ENCODE results near the gene GALNT2.

GALNT2 gene

GRCh38 chr1:230248016-230248888, 181.2 kb downstream of the GALNT2 start:
- DNase-seq = no peak

- no peak for DNase-seq
Measured at GRCh38 chr1:230248889-230249270, 181.8 kb downstream of the GALNT2 start.

- no peak for DNase-seq
Measured at GRCh38 chr1:230249695-230250480, 182.8 kb downstream of the GALNT2 start.

- DNase-seq = no peak
Measured at GRCh38 chr1:230250666-230251065, 183.6 kb downstream of the GALNT2 start.

GRCh38 chr1:230251644-230252191, 184.7 kb downstream of the GALNT2 start:
- peak; percentile 39 for DNase-seq

GRCh38 chr1:230253150-230253549, 186.1 kb downstream of the GALNT2 start:
- no peak for DNase-seq

- no peak for DNase-seq
Measured at GRCh38 chr1:230254265-230254664, 187.2 kb downstream of the GALNT2 start.

GRCh38 chr1:230255116-230255515, 188.1 kb downstream of the GALNT2 start:
- DNase-seq = no peak

- DNase-seq = no peak
Measured at GRCh38 chr1:230255991-230256390, 189.0 kb downstream of the GALNT2 start.

GRCh38 chr1:230256896-230257295, 189.9 kb downstream of the GALNT2 start:
- no peak for DNase-seq

- no peak for DNase-seq
Measured at GRCh38 chr1:230259621-230260020, 192.6 kb downstream of the GALNT2 start.

- DNase-seq = no peak
Measured at GRCh38 chr1:230260831-230261230, 193.8 kb downstream of the GALNT2 start.

- DNase-seq = no peak
Measured at GRCh38 chr1:230261928-230262650, 195.1 kb downstream of the GALNT2 start.

GRCh38 chr1:230262867-230263567, 196.0 kb downstream of the GALNT2 start:
- DNase-seq = no peak

- no peak for DNase-seq
Measured at GRCh38 chr1:230263568-230264195, 196.6 kb downstream of the GALNT2 start.

GRCh38 chr1:230264342-230264741, 197.3 kb downstream of the GALNT2 start:
- DNase-seq = no peak

- DNase-seq = no peak
Measured at GRCh38 chr1:230265200-230266115, 198.4 kb downstream of the GALNT2 start.

- DNase-seq = no peak
Measured at GRCh38 chr1:230266456-230266855, 199.4 kb downstream of the GALNT2 start.

GRCh38 chr1:230267338-230268065, 200.5 kb downstream of the GALNT2 start:
- no peak for DNase-seq
